Right lobe of liver (tissue), 6 donors: ENCODE data around the gene CFAP92. TPM values are rescaled to one million over a fixed set of nuclear protein-coding genes. Genes with fewer than 3 reads are reported as not detected.

ENCODE experiments used
- ATAC-seq, 4 donors: fragments of 200-7000 bp; cut with Tn5 transposase; one replicate each; pipeline ENCODE4 v1.9.1; 2020; ENCODE audit warnings: mild to moderate bottlenecking in 4 of 4, moderate library complexity in 4 of 4
- DNase-seq, 3 donors: peaks; one replicate each; pipeline ENCODE4 v3.0.0-alpha.2; 2020
- H3K27ac ChIP-seq, 3 donors: fragments of 200-600 bp; one replicate each; pipeline ENCODE4 v1.8.0; 2022
- H3K27me3 ChIP-seq, 2 donors: fragments of 200-600 bp; one replicate each; pipeline ENCODE4 v1.8.0; 2022
- H3K36me3 ChIP-seq, 4 donors: fragments of 200-600 bp; sonication (generic) in 1 of 4; one replicate each; pipeline versions ENCODE4 v1.5.1 to v1.8.0; 2017 to 2022; ENCODE audit warnings: control low read depth in 1 of 4
- H3K4me1 ChIP-seq, 4 donors: fragments of 200-600 bp; sonication (generic) in 1 of 4; one replicate each; pipeline versions ENCODE4 v1.5.1 to v1.8.0; 2017 to 2022; ENCODE audit warnings: control low read depth in 1 of 4
- H3K4me3 ChIP-seq, 3 donors: fragments of 200-600 bp; one replicate each; pipeline ENCODE4 v1.8.0; 2022
- H3K9me3 ChIP-seq, 4 donors: fragments of 200-600 bp; sonication (generic) in 1 of 4; one replicate each; pipeline versions ENCODE4 v1.5.1 to v1.8.0; 2017 to 2022; ENCODE audit warnings: control low read depth in 1 of 4
- POLR2A ChIP-seq: fragments of 450-650 bp; IDR thresholded peaks from one replicate; pipeline ENCODE4 v1.6.1; 2017; ENCODE audit warnings: antibody characterized with exemption, mild to moderate bottlenecking
- WGBS: methylation state at CpG from one replicate; pipeline ENCODE4 v1.1.6; 2018; ENCODE audit warnings: low coverage, low lambda C conversion rate; ENCODE audit not compliant: insufficient coverage; ENCODE audit errors: missing lambda C conversion rate; 5-methylcytosine and 5-hydroxymethylcytosine counted together
- intact Hi-C, 2 donors: fragments of 100-400 bp; cut with DNase I; formaldehyde crosslinking; loops; one replicate each; pipeline versions ENCODE4 v1.11.2 to v1.14.1; 2022
- total RNA-seq, 6 experiments: library from RNA; depleted of rRNA in 2 of 6; stranded (reverse); fragments of >200 nt in 2 of 6; fragmentation: NEBNext Ultra II Directional in 3 of 6; extraction: Animal tissue kit (Norgen Biotek cat#: 25700) in 3 of 6; gene quantifications; one replicate each; pipeline versions ENCODE4 v1.1.0 to v1.2.4, GENCODE V29; 2016 to 2023
- TF ChIP-seq, protein P1 (sequence below), 4 donors: fragments of 200-600 bp in 3 of 4; fragments of 450-650 bp in 1 of 4; IDR thresholded peaks; one replicate each; pipeline versions ENCODE4 v1.5.1 to v1.8.0; 2016 to 2022; ENCODE audit warnings: antibody characterized with exemption in 4 of 4, mild to moderate bottlenecking in 2 of 4
- donor health status: DM: no; HTN: yes; CAD: no.
- donor health status: DM: no; HTN: no; CAD: no.
- donor health status: DM: no; HTN: no; CAD: no.
- donor health status: DM: no; HTN: yes; CAD: no.
- donor health status: DM: no; HTN: yes; CAD: no.

CFAP92 gene
- total RNA-seq, 6 experiments from 2014 or later = 0.05 to 0.21 (median 0.08) TPM; not detected in 2

DNA sequence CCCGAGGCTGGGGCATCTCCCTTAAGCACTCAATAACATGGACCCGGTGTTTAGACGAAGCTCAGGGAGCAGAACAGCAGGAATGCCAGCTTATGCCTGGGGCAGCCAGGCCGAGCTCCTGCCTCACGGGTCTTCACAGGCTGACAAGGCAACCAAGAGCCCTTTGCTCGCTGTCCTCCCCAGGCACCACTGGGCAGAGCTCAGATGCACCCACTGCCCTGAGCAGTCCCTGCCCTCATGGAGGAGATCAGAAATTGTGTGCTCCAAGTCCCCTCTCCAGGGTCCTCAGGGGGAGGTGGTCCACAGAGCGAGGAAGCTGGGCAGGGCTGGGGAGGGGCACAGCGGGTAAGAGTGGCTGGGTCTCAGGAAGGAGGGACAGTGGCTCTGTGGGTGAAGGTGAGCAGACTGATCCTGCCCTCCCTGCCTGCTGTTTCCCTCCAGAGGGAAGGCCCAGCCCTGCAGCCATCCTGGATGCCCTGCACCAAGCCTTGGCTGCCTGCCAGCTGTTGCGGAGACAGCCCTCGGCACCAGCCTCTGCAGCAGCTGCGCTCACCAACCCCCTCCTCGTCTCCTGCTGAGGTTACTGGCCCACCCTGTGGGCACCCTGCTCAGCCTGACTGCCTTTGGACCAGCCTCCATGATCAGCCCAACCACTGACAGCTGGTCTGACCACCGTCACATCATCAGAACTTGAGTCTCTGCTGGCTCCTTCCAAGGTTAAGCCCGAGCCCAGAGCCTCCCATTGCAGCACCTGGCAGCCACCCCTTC, 45.6 kb upstream of the CFAP92 start:
- no CpG with 5 or more reads among the region's 14 CpGs for WGBS

DNA sequence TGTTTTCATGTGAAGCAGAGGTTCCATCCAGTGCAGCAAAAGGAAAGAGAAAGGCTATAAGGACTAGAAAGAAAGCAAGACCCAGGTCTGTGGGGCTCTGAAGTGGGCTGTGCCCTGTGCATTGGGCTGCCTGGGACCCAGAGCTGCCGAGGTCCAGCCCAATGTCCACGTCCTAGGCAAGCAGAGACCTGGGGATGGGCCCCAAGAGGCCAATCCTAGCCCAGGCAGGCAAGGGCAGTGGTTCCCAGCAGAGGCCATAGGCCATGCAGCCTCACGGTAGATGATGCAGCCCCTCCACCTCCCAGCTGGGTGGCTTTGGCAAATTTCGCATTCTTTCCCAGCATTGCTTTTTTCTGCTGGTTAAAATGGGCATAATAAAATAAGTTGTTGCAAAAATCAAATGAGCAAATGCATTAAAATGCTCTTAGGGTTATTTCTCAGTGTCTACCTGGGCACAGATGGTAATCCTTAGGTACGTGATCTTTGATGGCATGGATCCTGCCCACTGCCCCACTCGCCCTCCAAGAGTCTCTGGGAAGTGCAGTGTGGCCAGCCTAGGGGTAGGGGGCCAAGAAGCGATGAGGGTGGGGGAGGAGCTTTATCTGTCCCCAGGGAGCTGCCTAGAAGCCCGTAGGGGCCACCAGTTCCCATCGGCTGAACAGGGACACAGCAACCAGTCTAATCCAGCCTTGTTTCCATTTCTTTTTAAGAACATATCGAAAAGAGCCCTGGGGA, 44.4 kb upstream of the CFAP92 start:
- Histone ChIP-seq H3K27ac (no peak overlapping the region), H3K4me3 (no peak overlapping the region), H3K36me3 (no peaks in the 10 kb centered on the region), H3K27me3 (no peaks in the 10 kb centered on the region), H3K4me1 (no peaks in the 10 kb centered on the region), H3K9me3 (no peaks in the 10 kb centered on the region)
- DNase-seq (no peak), ATAC-seq (no peak)
- TF ChIP-seq, protein P1, sequence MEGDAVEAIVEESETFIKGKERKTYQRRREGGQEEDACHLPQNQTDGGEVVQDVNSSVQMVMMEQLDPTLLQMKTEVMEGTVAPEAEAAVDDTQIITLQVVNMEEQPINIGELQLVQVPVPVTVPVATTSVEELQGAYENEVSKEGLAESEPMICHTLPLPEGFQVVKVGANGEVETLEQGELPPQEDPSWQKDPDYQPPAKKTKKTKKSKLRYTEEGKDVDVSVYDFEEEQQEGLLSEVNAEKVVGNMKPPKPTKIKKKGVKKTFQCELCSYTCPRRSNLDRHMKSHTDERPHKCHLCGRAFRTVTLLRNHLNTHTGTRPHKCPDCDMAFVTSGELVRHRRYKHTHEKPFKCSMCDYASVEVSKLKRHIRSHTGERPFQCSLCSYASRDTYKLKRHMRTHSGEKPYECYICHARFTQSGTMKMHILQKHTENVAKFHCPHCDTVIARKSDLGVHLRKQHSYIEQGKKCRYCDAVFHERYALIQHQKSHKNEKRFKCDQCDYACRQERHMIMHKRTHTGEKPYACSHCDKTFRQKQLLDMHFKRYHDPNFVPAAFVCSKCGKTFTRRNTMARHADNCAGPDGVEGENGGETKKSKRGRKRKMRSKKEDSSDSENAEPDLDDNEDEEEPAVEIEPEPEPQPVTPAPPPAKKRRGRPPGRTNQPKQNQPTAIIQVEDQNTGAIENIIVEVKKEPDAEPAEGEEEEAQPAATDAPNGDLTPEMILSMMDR (IDR thresholded peaks at IDR 0.05) = no peak
- no peak for TF ChIP-seq POLR2A
- 65% methylated on average over 5 of the region's 10 CpGs for WGBS
- intact Hi-C loops = no loop called here

More for the DNA sequence above, 45.6 kb upstream of the CFAP92 start:
- ATAC-seq (peak in 3 of 4 donors; percentile 17 to 33 (median 24)), DNase-seq (no peak)
- no peaks in the 10 kb centered on the region for H3K4me1 ChIP-seq
- intact Hi-C loops = no loop called here
- H3K36me3 ChIP-seq = no peaks in the 10 kb centered on the region
- no peak overlapping the region for H3K27ac ChIP-seq
- no peak for TF ChIP-seq POLR2A
- TF ChIP-seq, protein P1 (IDR thresholded peaks at IDR 0.05) = no peak
- no peak overlapping the region for H3K4me3 ChIP-seq
- H3K27me3 ChIP-seq = no peaks in the 10 kb centered on the region
- no peaks in the 10 kb centered on the region for H3K9me3 ChIP-seq

DNA sequence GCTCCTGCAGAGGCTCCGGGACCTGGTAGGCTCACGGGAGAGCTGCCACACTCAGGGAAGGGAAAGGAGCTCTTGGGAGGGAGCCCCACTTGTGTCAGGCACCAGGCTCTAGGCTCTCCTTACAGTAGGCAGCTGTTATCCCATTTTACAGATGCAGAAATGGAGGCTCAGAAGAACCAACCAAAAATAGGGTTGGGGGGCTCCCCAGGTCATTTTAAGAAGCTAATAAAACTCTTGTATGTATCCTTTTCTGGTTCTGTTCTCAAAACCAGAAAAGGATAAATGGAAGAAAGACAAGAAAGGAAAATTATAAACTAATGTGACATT, 43.2 kb upstream of the CFAP92 start:
- intact Hi-C loops = no loop called here
- DNase-seq (no peak), ATAC-seq (no peak)
- no CpG with 5 or more reads among the region's 2 CpGs for WGBS
- Histone ChIP-seq H3K4me3 (no peak overlapping the region), H3K4me1 (no peaks in the 10 kb centered on the region), H3K9me3 (no peaks in the 10 kb centered on the region), H3K27ac (no peak overlapping the region), H3K27me3 (no peaks in the 10 kb centered on the region), H3K36me3 (no peaks in the 10 kb centered on the region)
- TF ChIP-seq, protein P1 (IDR thresholded peaks at IDR 0.05) = no peak
- no peak for TF ChIP-seq POLR2A

DNA sequence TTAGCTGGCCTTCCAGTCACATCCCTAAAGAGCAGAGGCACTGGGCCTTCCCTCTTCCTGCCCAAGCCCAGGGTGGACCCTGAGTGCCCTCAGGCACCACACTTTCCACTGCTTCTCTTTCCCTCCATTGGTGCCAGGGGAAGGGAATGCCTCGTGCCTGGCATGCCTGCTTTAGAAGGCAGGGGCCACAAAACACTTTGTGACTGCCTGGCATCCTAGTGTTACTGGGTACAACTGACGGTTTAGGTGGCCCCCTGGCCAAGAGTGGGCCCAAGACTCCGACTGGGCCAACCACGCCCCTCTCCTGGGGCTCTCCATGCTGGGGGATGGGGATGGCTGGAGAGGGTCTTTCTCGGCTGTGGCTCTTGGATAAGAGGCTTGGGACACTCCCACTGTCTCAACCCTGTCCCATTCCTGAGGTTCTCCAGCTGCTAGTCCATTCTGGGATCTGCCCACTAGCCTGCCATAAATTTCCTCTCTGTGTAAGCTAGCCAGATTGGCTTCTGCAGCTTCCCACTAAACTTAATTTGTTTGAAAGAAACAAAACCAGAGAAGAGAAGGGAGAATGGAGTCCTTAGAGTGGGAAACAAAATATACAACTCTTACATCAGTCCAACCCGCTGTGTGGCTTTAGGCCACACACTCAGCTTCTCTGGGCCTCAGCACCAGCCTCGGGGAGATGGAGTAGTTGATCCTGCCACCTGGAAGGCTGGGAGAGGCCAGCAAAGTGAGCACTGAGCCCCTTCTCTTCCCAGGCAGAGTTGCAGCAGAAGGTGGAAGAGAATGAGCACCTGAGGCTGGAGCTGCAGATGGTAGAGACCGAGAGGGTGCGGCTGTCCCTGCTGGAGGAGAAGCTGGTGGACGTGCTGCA, 42.6 kb upstream of the CFAP92 start:
- ATAC-seq (no peak), DNase-seq (no peak)
- intact Hi-C loops = no loop called here
- H3K27ac ChIP-seq = no peak overlapping the region
- 79% methylated on average over 3 of the region's 10 CpGs for whole genome bisulfite sequencing
- no peaks in the 10 kb centered on the region for H3K27me3 ChIP-seq
- TF ChIP-seq POLR2A = no peak
- TF ChIP-seq, protein P1 (IDR thresholded peaks at IDR 0.05) = no peak
- no peak overlapping the region for H3K4me3 ChIP-seq
- no peaks in the 10 kb centered on the region for H3K9me3 ChIP-seq
- H3K4me1 ChIP-seq = no peaks in the 10 kb centered on the region
- H3K36me3 ChIP-seq = no peaks in the 10 kb centered on the region
